H1 (cell line): ENCODE measurements around the gene GRM7. TPM values are rescaled to one million over a fixed set of nuclear protein-coding genes. Genes with fewer than 3 reads are reported as not detected.

ENCODE experiments used
- CEBPB ChIP-seq: IDR thresholded peaks from 2 replicates; pipeline ENCODE4 v1.6.1; 2012; ENCODE audit warnings: low read depth, low read length
- CHD2 ChIP-seq: IDR thresholded peaks from 2 replicates; pipeline ENCODE4 v1.6.1; 2012; ENCODE audit warnings: low read length, improper control_type of control experiment
- EGR1 ChIP-seq: IDR thresholded peaks from 2 replicates; pipeline ENCODE4 v1.6.1; 2011; ENCODE audit warnings: low read depth, low read length, borderline replicate concordance
- EZH2 ChIP-seq: fragments of 200-600 bp; sonication (generic); IDR thresholded peaks from 2 replicates; pipeline ENCODE4 v1.7.1; 2012; ENCODE audit warnings: low read depth, mild to moderate bottlenecking, moderate library complexity, low read length, inconsistent platforms; ENCODE audit not compliant: severe bottlenecking
- KDM1A ChIP-seq: fragments of 200-600, 300-600 bp; sonication (generic); IDR thresholded peaks from 2 replicates; pipeline ENCODE4 v1.7.1; 2016; ENCODE audit warnings: mild to moderate bottlenecking, low read length, borderline replicate concordance
- TAF1 ChIP-seq: IDR thresholded peaks from 2 replicates; pipeline ENCODE4 v1.6.1; 2011; ENCODE audit warnings: mild to moderate bottlenecking, low read depth, low read length
- USF2 ChIP-seq: IDR thresholded peaks from 2 replicates; pipeline ENCODE4 v1.6.1; 2011; ENCODE audit warnings: low read length, improper control_type of control experiment
- polyA plus RNA-seq, 7 experiments: library from polyadenylated mRNA; depleted of rRNA in 3 of 7; stranded (reverse) in 5 of 7; unstranded in 2 of 7; fragments of >200 nt in 5 of 7; fragments of 200-250 nt in 2 of 7; gene quantifications; 1 replicate in 5 of 7; 2 replicates in 1 of 7; 4 replicates in 1 of 7; pipeline versions ENCODE4 v1.2.1 to v1.2.3, GENCODE V29; 2011 to 2013; ENCODE audit warnings: missing spikeins in 2 of 7, mixed read lengths in 2 of 7
- total RNA-seq: library from RNA; stranded (reverse); fragmentation: NEBNext Ultra II Directional; extraction: Animal tissue kit (Norgen Biotek cat#: 25700); gene quantifications from 2 replicates; pipeline ENCODE4 v1.2.1, GENCODE V29; 2021

GRM7 gene
- total and polyA plus RNA-seq, 2 of the 8 experiments (the other 6 are each of a cell fraction or from before 2014, with no cell fraction given): 0.17 to 0.24 TPM

GRCh38 chr3:7632305-7632704 is 771.4 kb downstream of the GRM7 start (continued):
- no peak for TF ChIP-seq USF2
- no peak for TF ChIP-seq CHD2
- TF ChIP-seq TAF1: no peak
- no peak for TF ChIP-seq EGR1
- no peak for TF ChIP-seq EZH2
- no peak for TF ChIP-seq KDM1A
- TF ChIP-seq CEBPB: no peak
